Mesenchymal stem cell (in vitro differentiated cells and primary cell): Measurements from ENCODE around the gene IL31RA.

Source experiments
- DNase-seq: peaks from one replicate; pipeline ENCODE4 v3.0.0-alpha.2; 2013
- H2AFZ ChIP-seq: one replicate; pipeline ENCODE4 v1.6.1; 2013; ENCODE audit warnings: low read depth, mild to moderate bottlenecking, control low read depth, inconsistent platforms, low read length, moderate library complexity
- H2AK5ac ChIP-seq: 2 replicates; pipeline ENCODE4 v1.6.1; 2013; ENCODE audit warnings: low read length, moderate library complexity, mild to moderate bottlenecking, inconsistent platforms; ENCODE audit not compliant: severe bottlenecking
- H2BK120ac ChIP-seq: one replicate; pipeline ENCODE4 v1.6.1; 2013; ENCODE audit warnings: low read depth, mild to moderate bottlenecking, inconsistent platforms, low read length, moderate library complexity
- H2BK12ac ChIP-seq, 2 experiments: one replicate each; pipeline ENCODE4 v1.6.1; 2013; ENCODE audit warnings: inconsistent platforms in 2 of 2, low read length in 2 of 2, mild to moderate bottlenecking in 2 of 2, moderate library complexity in 2 of 2, control low read depth in 1 of 2
- H2BK15ac ChIP-seq: one replicate; pipeline ENCODE4 v1.6.1; 2013; ENCODE audit warnings: mild to moderate bottlenecking, low read depth, inconsistent platforms; ENCODE audit not compliant: poor library complexity, severe bottlenecking
- H2BK5ac ChIP-seq: 2 replicates; pipeline ENCODE4 v1.6.1; 2013; ENCODE audit warnings: low read depth, mild to moderate bottlenecking, low read length, control low read depth, inconsistent platforms; ENCODE audit not compliant: poor library complexity, severe bottlenecking
- H3K14ac ChIP-seq, 2 experiments: one replicate each; pipeline ENCODE4 v1.6.1; 2013; ENCODE audit warnings: inconsistent platforms in 2 of 2, low read length in 2 of 2, control low read depth in 1 of 2, mild to moderate bottlenecking in 1 of 2, moderate library complexity in 1 of 2
- H3K18ac ChIP-seq, 2 experiments: one replicate each; pipeline ENCODE4 v1.6.1; 2013; ENCODE audit warnings: inconsistent platforms in 2 of 2, low read length in 2 of 2, control low read depth in 1 of 2, low read depth in 1 of 2, mild to moderate bottlenecking in 1 of 2
- H3K23ac ChIP-seq, 2 experiments: one replicate each; pipeline ENCODE4 v1.6.1; 2013; ENCODE audit warnings: inconsistent platforms in 2 of 2, low read length in 2 of 2, mild to moderate bottlenecking in 2 of 2, moderate library complexity in 2 of 2, control low read depth in 1 of 2
- H3K27ac ChIP-seq: 2 replicates; pipeline ENCODE4 v1.5.1; 2013; ENCODE audit warnings: mild to moderate bottlenecking, moderate library complexity, low read length, control low read depth, inconsistent platforms; ENCODE audit not compliant: poor library complexity, severe bottlenecking
- H3K27me3 ChIP-seq, 2 experiments: 2 replicates each; pipeline versions ENCODE4 v1.6.1 to v1.7.0; 2013; ENCODE audit warnings: low read length in 2 of 2, mild to moderate bottlenecking in 2 of 2, moderate library complexity in 2 of 2, control low read depth in 1 of 2, inconsistent platforms in 1 of 2; ENCODE audit not compliant: control insufficient read depth in 1 of 2, insufficient read depth in 1 of 2
- H3K36me3 ChIP-seq, 2 experiments: 2 replicates each; pipeline versions ENCODE4 v1.6.1 to v1.7.0; 2013; ENCODE audit warnings: low read length in 2 of 2, control low read depth in 1 of 2, inconsistent platforms in 1 of 2, low read depth in 1 of 2, mild to moderate bottlenecking in 1 of 2; ENCODE audit not compliant: insufficient read depth in 2 of 2, control insufficient read depth in 1 of 2
- H3K4ac ChIP-seq, 2 experiments: one replicate each; pipeline ENCODE4 v1.6.1; 2013; ENCODE audit warnings: inconsistent platforms in 2 of 2, low read length in 2 of 2, mild to moderate bottlenecking in 2 of 2, moderate library complexity in 2 of 2, control low read depth in 1 of 2, low read depth in 1 of 2
- H3K4me1 ChIP-seq: 2 replicates; pipeline ENCODE4 v1.6.1; 2013; ENCODE audit warnings: low read depth, low read length, control low read depth; ENCODE audit not compliant: control insufficient read depth, insufficient read depth
- H3K4me2 ChIP-seq: 2 replicates; pipeline ENCODE4 v1.6.1; 2013; ENCODE audit warnings: low read length, mild to moderate bottlenecking, inconsistent platforms; ENCODE audit not compliant: poor library complexity, severe bottlenecking
- H3K4me3 ChIP-seq, 2 experiments: 2 replicates each; pipeline versions ENCODE4 v1.5.1 to v1.7.0; 2013; ENCODE audit warnings: low read length in 2 of 2, mild to moderate bottlenecking in 2 of 2, control low read depth in 1 of 2, low read depth in 1 of 2; ENCODE audit not compliant: insufficient read depth in 1 of 2
- H3K79me1 ChIP-seq: replicated peaks from 2 replicates; pipeline ENCODE4 v1.6.1; 2013; ENCODE audit warnings: mild to moderate bottlenecking, control low read depth, low read length, inconsistent platforms; ENCODE audit not compliant: poor library complexity, severe bottlenecking
- H3K9ac ChIP-seq: 2 replicates; pipeline ENCODE4 v1.7.0; 2013; ENCODE audit warnings: mild to moderate bottlenecking, low read length, moderate library complexity
- H3K9me3 ChIP-seq: 2 replicates; pipeline ENCODE4 v1.7.0; 2013; ENCODE audit warnings: mild to moderate bottlenecking, low read length; ENCODE audit not compliant: control insufficient read depth
- H4K8ac ChIP-seq: one replicate; pipeline ENCODE4 v1.6.1; 2013; ENCODE audit warnings: inconsistent platforms, mild to moderate bottlenecking, low read length, moderate library complexity
- H4K91ac ChIP-seq: one replicate; pipeline ENCODE4 v1.6.1; 2013; ENCODE audit warnings: mild to moderate bottlenecking, low read length, inconsistent platforms
- WGBS: methylation state at CpG from one replicate; pipeline ENCODE4 v1.1.7; 2013; ENCODE audit warnings: mixed read lengths; 5-methylcytosine and 5-hydroxymethylcytosine counted together

Gene IL31RA

GRCh38 chr5:55917402-55918086 lies 66.4 kb downstream of the IL31RA start:
- H2BK5ac ChIP-seq: no peak overlapping the region
- H3K23ac ChIP-seq: no peak overlapping the region
- no peak overlapping the region for H3K4me2 ChIP-seq
- peaks cover 3% of the 10 kb centered on the region for H3K79me1 ChIP-seq
- peak overlapping the region in 1 of 2 experiments; percentile 62 for H3K14ac ChIP-seq
- H3K36me3 ChIP-seq: peaks cover 0 to 3% of the 10 kb centered on the region in 2 experiments
- no peak overlapping the region for H2BK12ac ChIP-seq
- no peak overlapping the region for H4K91ac ChIP-seq
- 82% methylated on average over 5 of the region's 5 CpGs for WGBS
- no peak for DNase-seq
- H2BK120ac ChIP-seq: no peak overlapping the region
- H3K9ac ChIP-seq: no peak overlapping the region
- H3K4me1 ChIP-seq: peaks cover 29% of the 10 kb centered on the region
- H2AK5ac ChIP-seq: peak overlapping the region; percentile 77
- H2AFZ ChIP-seq: no peak overlapping the region
- no peak overlapping the region for H3K4me3 ChIP-seq
- no peak overlapping the region for H2BK15ac ChIP-seq
- H3K18ac ChIP-seq: peak overlapping the region in 1 of 2 experiments; percentile 63
- H3K4ac ChIP-seq: no peak overlapping the region
- H3K27ac ChIP-seq: no peak overlapping the region
- H4K8ac ChIP-seq: no peak overlapping the region
- no peaks in the 10 kb centered on the region for H3K27me3 ChIP-seq
- no peaks in the 10 kb centered on the region for H3K9me3 ChIP-seq

DNA sequence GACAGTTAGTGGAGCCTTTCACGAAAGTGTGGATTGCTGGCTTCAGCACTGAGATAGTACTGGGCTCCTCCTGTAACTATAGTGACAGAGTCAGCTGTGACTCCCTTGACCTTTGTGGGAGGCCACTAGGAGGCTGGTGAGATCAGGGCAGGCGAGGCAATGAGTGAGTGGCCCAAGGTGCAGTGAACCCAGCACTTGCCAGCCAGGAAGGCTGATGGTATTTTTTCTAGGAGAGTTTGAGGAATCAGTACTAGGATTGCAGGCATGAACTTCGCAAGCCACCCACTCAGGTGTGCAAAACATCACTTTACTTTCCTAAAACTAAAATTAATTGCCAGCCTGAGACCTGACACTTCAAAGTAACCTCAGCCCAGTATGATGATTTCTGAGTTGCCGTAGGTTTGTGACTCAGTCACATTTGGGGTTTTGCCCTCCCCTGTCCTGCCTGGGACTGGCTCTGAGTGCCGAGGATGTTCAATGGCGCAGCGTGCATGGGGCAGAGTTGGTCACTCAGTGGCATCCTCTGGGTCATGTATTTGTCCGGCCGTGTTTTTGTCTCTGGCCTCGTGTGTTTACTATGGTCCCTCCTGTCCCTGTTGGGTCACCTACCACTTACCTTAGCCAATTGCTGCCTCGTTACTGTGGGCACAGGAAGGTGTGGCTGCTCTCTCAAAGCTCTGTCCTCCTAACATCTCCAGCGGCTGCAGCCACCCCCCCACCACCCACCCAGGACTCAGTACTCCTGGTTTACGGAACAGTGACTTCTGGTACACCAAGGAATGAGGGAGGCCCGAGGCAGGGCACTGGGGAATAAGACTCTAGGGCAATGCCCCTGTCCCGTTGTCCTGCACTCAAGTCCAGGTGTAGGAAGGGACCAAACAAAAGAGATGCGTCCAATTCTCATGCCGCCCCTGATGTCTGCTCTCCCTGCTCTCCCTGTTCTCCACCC lies 67.2 kb downstream of the IL31RA start:
- no peaks in the 10 kb centered on the region for H3K27me3 ChIP-seq
- H3K4me2 ChIP-seq: no peak overlapping the region
- H3K9ac ChIP-seq: no peak overlapping the region
- no peak overlapping the region for H2BK120ac ChIP-seq
- no peak overlapping the region for H2AFZ ChIP-seq
- peak overlapping the region in 1 of 2 experiments; percentile 63 for H3K18ac ChIP-seq
- H3K23ac ChIP-seq: no peak overlapping the region
- no peak overlapping the region for H2BK12ac ChIP-seq
- no peak for DNase-seq
- H3K4me3 ChIP-seq: no peak overlapping the region
- no peaks in the 10 kb centered on the region for H3K9me3 ChIP-seq
- no peak overlapping the region for H2BK5ac ChIP-seq
- peaks cover 3% of the 10 kb centered on the region for H3K79me1 ChIP-seq
- 93% methylated on average over 17 of the region's 17 CpGs for WGBS
- peaks cover 0 to 3% of the 10 kb centered on the region in 2 experiments for H3K36me3 ChIP-seq
- H3K4me1 ChIP-seq: peaks cover 31% of the 10 kb centered on the region
- no peak overlapping the region for H3K27ac ChIP-seq
- peak overlapping the region in 1 of 2 experiments; percentile 62 for H3K14ac ChIP-seq
- no peak overlapping the region for H4K8ac ChIP-seq
- H4K91ac ChIP-seq: no peak overlapping the region
- peak overlapping the region; percentile 43 for H2AK5ac ChIP-seq
- no peak overlapping the region for H2BK15ac ChIP-seq
- no peak overlapping the region for H3K4ac ChIP-seq

DNA sequence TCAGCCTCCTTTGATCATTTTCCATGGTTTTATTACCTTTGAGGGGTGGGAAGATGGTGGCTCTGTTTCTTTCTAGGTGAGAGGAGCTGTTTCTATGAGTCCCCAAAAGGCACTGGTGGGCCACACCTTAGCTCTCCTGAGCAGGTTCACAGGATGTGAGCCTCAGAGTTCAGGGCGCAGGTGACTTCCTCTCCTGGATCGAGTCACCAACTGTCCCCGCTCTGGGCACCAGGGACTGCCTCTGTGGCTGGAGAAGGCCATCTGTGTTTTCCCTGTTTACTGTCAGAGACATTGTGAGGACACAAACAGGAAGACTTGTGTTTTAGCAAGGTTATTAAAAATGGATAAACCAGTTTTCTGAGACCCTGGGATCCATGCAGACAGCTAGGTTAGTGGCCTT lies 68.5 kb downstream of the IL31RA start:
- peak overlapping the region; percentile 49 for H2AK5ac ChIP-seq
- H4K8ac ChIP-seq: no peak overlapping the region
- H3K4ac ChIP-seq: no peak overlapping the region
- no peak overlapping the region for H3K4me2 ChIP-seq
- no peak overlapping the region for H2BK15ac ChIP-seq
- no peaks in the 10 kb centered on the region for H3K27me3 ChIP-seq
- H3K9ac ChIP-seq: no peak overlapping the region
- H2BK5ac ChIP-seq: no peak overlapping the region
- peaks cover 3% of the 10 kb centered on the region for H3K79me1 ChIP-seq
- peaks cover 28% of the 10 kb centered on the region for H3K4me1 ChIP-seq
- H4K91ac ChIP-seq: no peak overlapping the region
- H3K4me3 ChIP-seq: no peak overlapping the region
- no peak overlapping the region for H3K27ac ChIP-seq
- no peak for DNase-seq
- no peak overlapping the region for H2BK120ac ChIP-seq
- no peak overlapping the region for H3K23ac ChIP-seq
- 92% methylated on average over 3 of the region's 3 CpGs for WGBS
- H2AFZ ChIP-seq: no peak overlapping the region
- no peak overlapping the region for H3K14ac ChIP-seq
- H3K9me3 ChIP-seq: no peaks in the 10 kb centered on the region
- peaks cover 0 to 3% of the 10 kb centered on the region in 2 experiments for H3K36me3 ChIP-seq
- no peak overlapping the region for H3K18ac ChIP-seq
- no peak overlapping the region for H2BK12ac ChIP-seq

GRCh38 chr5:55920784-55921183 lies 69.6 kb downstream of the IL31RA start:
- H3K18ac ChIP-seq: no peak overlapping the region
- no peak overlapping the region for H2BK12ac ChIP-seq
- no peak overlapping the region for H2BK5ac ChIP-seq
- no peaks in the 10 kb centered on the region for H3K9me3 ChIP-seq
- no peak overlapping the region for H2AFZ ChIP-seq
- H3K79me1 ChIP-seq: peaks cover 3% of the 10 kb centered on the region
- H3K4me2 ChIP-seq: no peak overlapping the region
- no peak for DNase-seq
- peaks cover 0 to 3% of the 10 kb centered on the region in 2 experiments for H3K36me3 ChIP-seq
- no peak overlapping the region for H2BK15ac ChIP-seq
- H3K4me3 ChIP-seq: no peak overlapping the region
- WGBS: 78% methylated on average over 5 of the region's 5 CpGs
- peaks cover 25% of the 10 kb centered on the region for H3K4me1 ChIP-seq
- H3K23ac ChIP-seq: no peak overlapping the region
- H3K9ac ChIP-seq: no peak overlapping the region
- no peak overlapping the region for H2BK120ac ChIP-seq
- no peak overlapping the region for H2AK5ac ChIP-seq
- no peak overlapping the region for H3K4ac ChIP-seq
- H4K91ac ChIP-seq: no peak overlapping the region
- H3K27me3 ChIP-seq: no peaks in the 10 kb centered on the region
- no peak overlapping the region for H3K27ac ChIP-seq
- no peak overlapping the region for H4K8ac ChIP-seq
- no peak overlapping the region for H3K14ac ChIP-seq
